A549 treated with DMSO at 1 μM for 4 hours (cell line): ENCODE measurements around the gene GCLM. TPM values are rescaled to one million over a fixed set of nuclear protein-coding genes. Genes with fewer than 3 reads are reported as not detected.

Experiments
- total RNA-seq: library from RNA; stranded (reverse); fragments of 200-300 nt; extraction: Qiagen RNA extraction; gene quantifications from 5 replicates; pipeline ENCODE4 v1.2.3, GENCODE V29; 2022; ENCODE audit warnings: low read depth

Gene GCLM
- 109 to 156 TPM (median 135 TPM) in 5 replicates for total RNA-seq

DNA sequence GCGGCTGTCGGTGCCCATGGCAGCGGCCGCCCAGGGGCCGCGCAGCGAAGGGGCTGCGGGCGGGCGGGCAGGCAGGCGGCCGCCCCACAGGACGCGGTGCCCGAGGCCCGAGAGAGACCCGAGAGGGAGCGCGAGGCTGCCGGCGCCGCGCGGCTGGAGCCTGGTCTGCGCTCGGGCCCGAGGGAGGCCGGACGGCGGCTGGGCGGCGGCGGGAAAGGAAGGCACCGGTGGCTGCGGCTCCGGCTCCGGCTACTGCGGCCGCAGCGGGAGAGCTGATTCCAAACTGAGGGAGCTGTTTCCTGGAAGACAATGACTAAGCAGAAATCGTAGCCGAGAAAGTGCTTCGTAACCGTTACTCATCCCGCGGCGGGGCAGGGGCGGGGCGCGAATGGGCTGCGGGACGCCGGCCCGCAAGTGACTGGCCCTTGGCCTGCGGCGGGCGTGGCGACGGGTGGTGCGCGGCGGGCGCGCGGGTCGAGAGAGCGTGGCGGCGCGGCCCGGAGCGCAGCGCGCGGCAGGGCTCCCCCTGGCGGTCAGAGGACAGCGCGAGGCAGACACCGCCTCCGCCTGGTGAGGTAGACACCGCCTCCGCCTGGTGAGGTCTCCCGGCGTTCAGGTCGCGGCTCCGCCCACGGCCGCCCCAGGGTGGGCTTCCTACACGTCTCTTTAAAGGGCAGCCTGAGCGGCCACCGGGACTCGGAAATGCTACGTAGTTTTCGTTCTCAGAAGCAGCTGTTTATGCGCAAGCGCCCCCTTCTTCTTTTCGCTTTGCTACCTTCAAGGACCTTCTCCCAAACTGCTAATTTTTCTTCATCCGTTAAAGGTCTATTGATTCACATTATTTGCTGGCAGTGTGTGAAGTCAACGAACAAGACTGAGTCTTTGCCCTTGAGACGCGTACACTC lies at the start of gene GCLM:
TSS of gene GCLM (minus strand) at position 285 of the 905 bp plus-strand sequence. CDS start at position 18, 267 bp downstream.

GRCh38 chr1:93878889-93879586 lies 30.2 kb downstream of the GCLM start, which contains the start of gene DNTTIP2:
Gene DNTTIP2, minus strand, starts transcription at chr1:93879206. Its CDS starts 58 bp downstream, at chr1:93879148.

Other genes with a start within 250 kb of the GCLM start
- gene BCAR3, start 227.6 kb downstream of the GCLM start, total RNA-seq, result 53.0 to 74.2 TPM (median 57.1 TPM) in 5 replicates
- gene DNTTIP2, start 30.2 kb downstream of the GCLM start, total RNA-seq, result 41.1 to 52.4 TPM (median 48.0 TPM) in 5 replicates
- 0.05 to 0.11 TPM (median 0.06 TPM) in 5 replicates for gene ABCA4, start 211.7 kb upstream of the GCLM start, total RNA-seq